ENCODE results near the gene MELTF. TPM values are rescaled to one million over a fixed set of nuclear protein-coding genes. Genes with fewer than 3 reads are reported as not detected.
A peak's percentile ranks its signal among the peaks of the same experiment; 100 is the strongest.

MELTF gene
- total and polyA plus RNA-seq, 9 of the 15 experiments (the other 6 are each of a cell fraction or from before 2014, with no cell fraction given) = 0.35 to 10.5 (median 4.5) TPM

- TF ChIP-seq RNF219 (CRISPR knock-in tag; IDR thresholded peaks at IDR 0.05) = no peak
- no peak for TF ChIP-seq TEAD4 (IDR thresholded peaks at IDR 0.05; ENCODE audit: low read length)
- no peak for TF ChIP-seq TEAD4 (CRISPR knock-in tag; IDR thresholded peaks at IDR 0.05; ENCODE audit: borderline replicate concordance)
- TF ChIP-seq CEBPB (tag; IDR thresholded peaks at IDR 0.05) = no peak
- TF ChIP-seq ZNF174 (CRISPR knock-in tag; IDR thresholded peaks at IDR 0.05) = no peak
- no peak for TF ChIP-seq ZBED1 (IDR thresholded peaks at IDR 0.05)
- TF ChIP-seq THRB (CRISPR knock-in tag; conservative IDR thresholded peaks at IDR 0.05) = no peak
- TF ChIP-seq RBFOX2 (IDR thresholded peaks at IDR 0.05; ENCODE audit: low read depth, low read length) = peak; percentile 76
- no peak for TF ChIP-seq PURB (CRISPR knock-in tag; IDR thresholded peaks at IDR 0.05; ENCODE audit: low read depth)
- no peak for TF ChIP-seq ZNF217 (CRISPR knock-in tag; IDR thresholded peaks at IDR 0.05)
- no peak for TF ChIP-seq MCM5 (IDR thresholded peaks at IDR 0.05; ENCODE audit: low read depth)
- TF ChIP-seq OTX1 (CRISPR knock-in tag; IDR thresholded peaks at IDR 0.05) = no peak
- no peak for TF ChIP-seq TCF15 (CRISPR knock-in tag; IDR thresholded peaks at IDR 0.05)
- TF ChIP-seq ZNF592 (IDR thresholded peaks at IDR 0.05) = peak; percentile 75
- no peak for TF ChIP-seq POLR3G (IDR thresholded peaks at IDR 0.05; ENCODE audit: extremely low read depth, insufficient read length, insufficient replicate concordance)
Measured at GRCh38 chr3:196969660-196970546, 59.7 kb downstream of the MELTF start (continued).

Data from K562 (cell line).